WI38 (cell line): Measurements from ENCODE around the gene PSMG2.

Experiments
- H3K4me3 ChIP-seq: 2 replicates; pipeline ENCODE4 v1.5.1; 2011; ENCODE audit warnings: low read depth, mild to moderate bottlenecking, control low read depth, low read length
- CTCF ChIP-seq: IDR thresholded peaks from 2 replicates; pipeline ENCODE4 v1.5.1; 2012; ENCODE audit warnings: low read depth, mild to moderate bottlenecking, control low read depth, low read length

Gene PSMG2

DNA sequence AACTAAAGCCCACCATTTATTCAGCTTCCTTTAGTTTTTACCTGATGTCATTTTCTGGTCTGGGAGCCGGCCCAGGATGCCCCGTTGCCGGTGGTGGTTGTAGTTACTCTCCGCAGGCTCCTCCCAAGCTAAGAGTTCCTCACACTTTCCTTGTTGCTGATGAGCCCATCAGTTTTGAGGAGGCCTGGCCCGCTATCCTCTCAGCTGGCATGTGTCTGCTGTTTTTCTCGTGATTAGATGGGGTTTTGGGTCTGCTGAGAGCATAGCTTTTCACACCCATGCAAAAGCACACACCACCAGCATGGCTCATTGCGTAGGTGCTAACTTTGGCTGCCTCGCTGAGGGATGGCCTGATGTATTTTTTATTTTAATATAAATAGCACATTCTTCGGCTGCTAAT, 72.1 kb downstream of the PSMG2 start:
- no peak for TF ChIP-seq CTCF
- H3K4me3 ChIP-seq, result no peak overlapping the region
